Head of caudate nucleus (tissue), 42 donors: ENCODE data around the gene KIAA0513.

Experiments
- DNase-seq, 42 donors: peaks; one replicate each; pipeline versions ENCODE4 v3.0.0 to v3.0.0-alpha.2; 2020 to 2021; ENCODE audit warnings: mixed read lengths in 7 of 42
- intact Hi-C: fragments of 100-400 bp; cut with DNase I; formaldehyde crosslinking; loops from one replicate; pipeline ENCODE4 v1.15.0; 2022

Gene KIAA0513

GRCh38 chr16:85094812-85095211 is 67.2 kb downstream of the KIAA0513 start:
- no peak for DNase-seq
- intact Hi-C loops: no loop called here

- intact Hi-C loops: no loop called here
- no peak for DNase-seq
These were observed 69.3 kb downstream of the KIAA0513 start for GRCh38 chr16:85096921-85097320.

GRCh38 chr16:85098565-85098964 is 71.0 kb downstream of the KIAA0513 start:
- DNase-seq: no peak
- intact Hi-C loops: no loop called here

- no peak for DNase-seq
- intact Hi-C loops: no loop called here
These were observed 72.7 kb downstream of the KIAA0513 start for GRCh38 chr16:85100265-85100664.

GRCh38 chr16:85101956-85102630 is 74.5 kb downstream of the KIAA0513 start:
- intact Hi-C loops: no loop called here
- DNase-seq: no peak

GRCh38 chr16:85103114-85104079 is 75.8 kb downstream of the KIAA0513 start:
- no peak for DNase-seq
- intact Hi-C loops: no loop called here

- intact Hi-C loops: no loop called here
- DNase-seq: no peak
These were observed 76.6 kb downstream of the KIAA0513 start for GRCh38 chr16:85104147-85104546.

GRCh38 chr16:85104821-85105391 is 77.3 kb downstream of the KIAA0513 start:
- peak in 32 of 42 donors; percentile 14 to 66 (median 40) for DNase-seq
- intact Hi-C loops: no loop called here

GRCh38 chr16:85105475-85105874 is 77.9 kb downstream of the KIAA0513 start:
- no peak for DNase-seq
- intact Hi-C loops: no loop called here

GRCh38 chr16:85107083-85107482 is 79.5 kb downstream of the KIAA0513 start:
- intact Hi-C loops: no loop called here
- no peak for DNase-seq

- intact Hi-C loops: no loop called here
- DNase-seq: no peak
These were observed 79.9 kb downstream of the KIAA0513 start for GRCh38 chr16:85107532-85107931.

GRCh38 chr16:85110105-85110504 is 82.5 kb downstream of the KIAA0513 start:
- intact Hi-C loops: loop anchor here (10.0 kb wide), 1 partner anchor 135 kb away; no protein-coding TSS in a partner anchor
- no peak for DNase-seq

GRCh38 chr16:85111184-85111583 is 83.6 kb downstream of the KIAA0513 start:
- no peak for DNase-seq
- intact Hi-C loops: loop anchor here (10.0 kb wide), 1 partner anchor 134 kb away; no protein-coding TSS in a partner anchor

GRCh38 chr16:85112364-85112763 is 84.8 kb downstream of the KIAA0513 start, which contains the start of gene CIBAR2:
CIBAR2 (minus strand) TSS chr16:85112472; CDS start chr16:85112352, 120 bp downstream.
- DNase-seq: no peak
- intact Hi-C loops: loop anchor here (10.0 kb wide), 1 partner anchor 132 kb away; no protein-coding TSS in a partner anchor

GRCh38 chr16:85113168-85113733 is 85.7 kb downstream of the KIAA0513 start:
- intact Hi-C loops: loop anchor here (10.0 kb wide), 1 partner anchor 132 kb away; no protein-coding TSS in a partner anchor
- no peak for DNase-seq

- intact Hi-C loops: loop anchor here (10.0 kb wide), 1 partner anchor 131 kb away; no protein-coding TSS in a partner anchor
- no peak for DNase-seq
These were observed 86.3 kb downstream of the KIAA0513 start for GRCh38 chr16:85113913-85114312.

- peak; percentile 71 to 94 (median 87) for DNase-seq
- intact Hi-C loops: loop anchor here (10.0 kb wide), 1 partner anchor 130 kb away; no protein-coding TSS in a partner anchor
These were observed 87.4 kb downstream of the KIAA0513 start for GRCh38 chr16:85114909-85115567.

- intact Hi-C loops: loop anchor here (10.0 kb wide), 1 partner anchor 127 kb away; no protein-coding TSS in a partner anchor
- DNase-seq: no peak
These were observed 89.8 kb downstream of the KIAA0513 start for GRCh38 chr16:85117418-85117817.

GRCh38 chr16:85120006-85120340 is 92.4 kb downstream of the KIAA0513 start:
- intact Hi-C loops: no loop called here
- no peak for DNase-seq
